ENCODE measurements around the gene PSMD3.
A peak's percentile ranks its signal among the peaks of the same experiment; 100 is the strongest.

PSMD3 gene

DNA sequence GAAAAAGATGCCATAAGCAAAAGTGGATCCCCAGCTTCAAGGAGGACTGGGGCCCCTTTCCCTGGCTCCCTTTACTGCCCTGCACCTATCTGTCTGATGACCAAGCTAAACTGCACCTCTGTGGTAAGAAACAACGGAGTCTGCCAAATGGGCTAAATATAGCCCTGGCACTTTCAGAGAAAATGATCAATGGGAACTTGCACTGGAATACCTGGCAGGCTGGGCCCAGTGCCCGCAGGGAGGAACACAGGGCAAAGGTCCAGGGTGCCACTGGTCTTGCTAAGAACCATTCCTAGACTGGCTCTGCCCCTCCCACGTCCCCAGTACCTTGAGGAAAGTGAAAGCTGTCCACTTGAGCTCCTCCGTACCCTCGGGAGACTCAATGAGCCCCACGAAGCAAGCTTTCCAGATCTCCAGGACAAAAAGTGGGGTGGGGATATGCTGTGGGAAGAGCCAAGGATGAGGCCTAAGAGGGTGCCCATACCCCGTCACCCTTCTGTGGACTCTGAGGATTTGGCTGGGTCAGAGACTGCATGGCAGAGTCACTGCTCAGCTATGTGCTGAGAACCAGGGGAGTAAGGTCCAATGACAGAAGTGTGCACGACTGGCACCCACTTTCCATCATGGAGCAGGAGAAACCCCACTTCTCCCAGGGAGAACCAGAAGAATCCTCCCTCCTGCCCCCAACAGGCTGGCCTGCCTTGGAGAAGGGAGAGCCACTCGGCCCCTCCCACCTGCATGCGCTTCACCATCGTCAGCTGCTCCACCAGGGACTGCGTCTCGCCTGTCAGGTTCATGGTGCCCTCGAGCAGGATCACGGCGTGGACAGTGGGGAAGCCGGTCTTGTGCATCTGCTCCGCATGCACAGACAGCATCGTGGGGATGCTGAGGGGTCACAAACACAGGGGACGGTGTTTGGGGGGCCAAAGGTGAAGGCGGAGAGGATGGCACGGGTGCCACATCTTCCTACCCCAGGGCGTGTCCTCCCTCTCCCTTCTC is 52.0 kb downstream of the PSMD3 start:
- no peak overlapping the region for H3K27ac ChIP-seq
- TF ChIP-seq ZFX (IDR thresholded peaks at IDR 0.05; ENCODE audit: borderline replicate concordance): no peak
- TF ChIP-seq, protein P1, sequence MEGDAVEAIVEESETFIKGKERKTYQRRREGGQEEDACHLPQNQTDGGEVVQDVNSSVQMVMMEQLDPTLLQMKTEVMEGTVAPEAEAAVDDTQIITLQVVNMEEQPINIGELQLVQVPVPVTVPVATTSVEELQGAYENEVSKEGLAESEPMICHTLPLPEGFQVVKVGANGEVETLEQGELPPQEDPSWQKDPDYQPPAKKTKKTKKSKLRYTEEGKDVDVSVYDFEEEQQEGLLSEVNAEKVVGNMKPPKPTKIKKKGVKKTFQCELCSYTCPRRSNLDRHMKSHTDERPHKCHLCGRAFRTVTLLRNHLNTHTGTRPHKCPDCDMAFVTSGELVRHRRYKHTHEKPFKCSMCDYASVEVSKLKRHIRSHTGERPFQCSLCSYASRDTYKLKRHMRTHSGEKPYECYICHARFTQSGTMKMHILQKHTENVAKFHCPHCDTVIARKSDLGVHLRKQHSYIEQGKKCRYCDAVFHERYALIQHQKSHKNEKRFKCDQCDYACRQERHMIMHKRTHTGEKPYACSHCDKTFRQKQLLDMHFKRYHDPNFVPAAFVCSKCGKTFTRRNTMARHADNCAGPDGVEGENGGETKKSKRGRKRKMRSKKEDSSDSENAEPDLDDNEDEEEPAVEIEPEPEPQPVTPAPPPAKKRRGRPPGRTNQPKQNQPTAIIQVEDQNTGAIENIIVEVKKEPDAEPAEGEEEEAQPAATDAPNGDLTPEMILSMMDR (IDR thresholded peaks at IDR 0.05): no peak

DNA sequence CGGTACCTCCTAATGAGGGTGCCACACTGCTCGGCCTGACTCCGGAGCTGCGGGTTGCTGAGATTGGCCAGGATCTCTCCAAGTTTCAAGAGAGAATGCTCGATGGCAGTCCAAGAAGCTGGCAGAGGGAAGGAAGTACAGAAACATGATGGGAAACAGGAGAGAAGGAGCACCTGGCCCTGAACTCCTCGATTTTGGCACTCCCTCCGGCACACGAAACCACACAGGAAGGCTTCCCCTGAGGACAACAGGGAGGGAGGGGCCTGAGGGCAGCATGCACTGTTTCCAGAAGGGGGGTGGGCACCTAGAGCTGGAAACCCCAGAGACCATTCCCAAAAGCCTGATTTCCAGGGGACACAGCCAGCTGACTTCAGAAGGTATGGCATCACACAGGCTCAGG is 52.7 kb downstream of the PSMD3 start:
- TF ChIP-seq, protein P1 (IDR thresholded peaks at IDR 0.05): no peak
- TF ChIP-seq ZFX (IDR thresholded peaks at IDR 0.05; ENCODE audit: borderline replicate concordance): no peak
- H3K27ac ChIP-seq: no peak overlapping the region

DNA sequence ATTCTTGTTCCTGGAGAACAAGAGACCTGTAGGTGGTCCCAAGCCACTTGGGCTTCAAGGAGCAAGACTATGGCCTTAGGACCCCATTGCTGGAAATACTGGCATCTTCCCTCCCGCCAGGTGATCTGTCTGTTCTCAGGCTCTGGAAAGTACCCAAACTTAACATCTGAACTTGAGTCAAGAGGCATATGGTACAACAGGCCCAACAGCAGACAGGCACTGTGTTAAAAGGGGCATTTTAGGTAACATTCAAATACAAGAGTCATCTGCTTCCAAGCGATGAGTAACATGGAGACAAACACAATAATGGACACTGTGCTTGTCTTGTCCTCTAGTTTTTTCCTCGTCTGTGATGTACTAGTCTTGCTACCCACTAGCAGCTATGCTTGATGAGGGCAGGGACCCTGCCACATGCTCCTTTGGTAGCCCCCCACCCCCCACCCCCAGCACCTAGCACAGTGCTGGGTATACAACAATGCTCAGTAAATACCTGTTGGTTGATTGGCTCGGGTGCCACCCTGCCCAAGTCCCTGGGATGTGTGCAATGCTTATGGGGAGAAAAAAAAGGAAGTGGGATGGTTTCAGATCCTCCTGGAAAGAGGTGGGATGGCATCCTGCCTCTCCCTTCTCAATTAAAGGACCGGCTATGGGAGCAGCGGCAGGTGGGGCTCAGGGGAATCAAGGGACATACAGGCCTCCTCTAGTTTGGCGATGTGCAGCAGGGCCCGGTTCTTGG is 54.0 kb downstream of the PSMD3 start:
- H3K27ac ChIP-seq: no peak overlapping the region

DNA sequence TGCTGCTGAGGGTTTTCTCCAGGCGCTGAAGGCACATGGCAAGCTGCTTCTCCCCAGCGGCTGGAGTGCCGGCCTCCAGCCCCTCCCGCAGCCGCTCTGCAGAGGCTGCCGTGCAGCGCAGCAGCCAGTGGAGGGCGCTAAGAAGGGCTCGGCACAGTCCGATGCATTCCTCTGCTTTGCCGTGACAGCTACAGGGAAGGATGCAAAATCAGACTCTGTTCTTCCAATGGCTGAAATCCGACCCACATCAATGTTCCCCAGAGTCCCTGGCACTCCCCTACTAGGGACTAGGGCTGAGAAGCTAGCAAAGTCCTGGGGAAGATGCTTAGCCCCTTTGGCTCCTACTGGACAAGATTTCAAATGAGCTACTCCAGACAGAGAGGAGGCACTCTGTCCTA is 54.6 kb downstream of the PSMD3 start:
- no peak overlapping the region for H3K27ac ChIP-seq
- no peak for TF ChIP-seq ZFX (IDR thresholded peaks at IDR 0.05; ENCODE audit: borderline replicate concordance)
- TF ChIP-seq, protein P1 (IDR thresholded peaks at IDR 0.05): peak; percentile 78

More for the DNA sequence above, 54.0 kb downstream of the PSMD3 start:
- TF ChIP-seq, protein P1 (IDR thresholded peaks at IDR 0.05): no peak
- no peak for TF ChIP-seq ZFX (IDR thresholded peaks at IDR 0.05; ENCODE audit: borderline replicate concordance)

DNA sequence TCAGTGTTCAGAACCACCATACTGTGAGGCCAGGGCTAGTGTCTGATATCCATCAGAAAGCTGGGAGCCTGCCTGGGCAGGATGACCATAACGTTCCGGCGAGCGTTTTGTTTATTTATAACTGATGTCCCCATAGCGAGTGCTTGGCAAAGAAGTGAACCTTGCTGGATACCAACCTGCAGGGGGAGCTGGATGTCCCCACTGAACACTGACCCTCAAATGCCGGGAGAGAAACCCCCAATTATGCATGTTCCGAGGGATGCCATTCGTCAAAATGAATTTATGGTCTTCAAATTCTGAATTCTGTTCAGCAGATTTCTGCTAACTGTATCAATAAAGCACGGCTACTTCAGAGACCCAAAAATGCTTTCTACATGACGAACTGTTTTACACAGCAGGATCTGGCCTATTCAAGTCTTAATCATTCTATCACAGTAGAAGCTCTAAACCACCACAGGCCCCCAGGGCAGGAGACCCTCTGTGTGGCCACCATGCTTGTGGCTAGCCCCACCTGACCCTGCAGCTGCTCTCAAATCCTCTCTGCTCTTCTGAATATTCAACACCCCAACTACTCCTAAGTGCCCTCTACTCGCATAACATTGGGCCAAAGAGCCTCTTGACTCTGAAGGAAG is 58.4 kb downstream of the PSMD3 start:
- TF ChIP-seq, protein P1 (IDR thresholded peaks at IDR 0.05): peak; percentile 54
- no peak for TF ChIP-seq ZFX (IDR thresholded peaks at IDR 0.05; ENCODE audit: borderline replicate concordance)
- no peak overlapping the region for H3K27ac ChIP-seq

DNA sequence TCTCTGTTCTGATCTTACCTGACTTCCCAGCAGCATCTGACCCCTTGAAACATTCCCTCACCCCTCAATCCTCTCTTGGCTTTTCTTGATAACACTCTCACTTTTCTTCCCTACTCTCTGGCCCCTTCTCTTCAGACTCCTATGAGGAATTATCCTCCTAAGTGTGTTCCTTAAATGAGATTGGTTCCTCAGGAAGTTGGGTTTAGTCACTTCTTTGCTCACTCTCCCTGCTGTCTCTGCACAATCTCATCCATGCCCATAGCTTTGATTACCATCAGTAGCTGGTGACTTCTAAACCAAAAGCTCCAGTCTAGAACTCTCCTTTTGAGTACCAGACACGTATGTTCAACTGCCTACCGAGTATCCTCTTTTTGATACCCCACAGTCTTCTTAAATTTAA is 60.6 kb downstream of the PSMD3 start:
- H3K27ac ChIP-seq: no peak overlapping the region
- TF ChIP-seq, protein P1 (IDR thresholded peaks at IDR 0.05): no peak
- TF ChIP-seq ZFX (IDR thresholded peaks at IDR 0.05; ENCODE audit: borderline replicate concordance): no peak
